ENCODE results near the gene SYCE1L. TPM values are rescaled to one million over a fixed set of nuclear protein-coding genes. Genes with fewer than 3 reads are reported as not detected.
"Not testable (repeated sequence)": the region's sequence is repeated elsewhere in the genome, so short reads cannot be mapped to it uniquely, and the experiment has no call there.

Gene SYCE1L
- total RNA-seq (ENCODE audit: unreplicated experiment): 2.5 TPM
- long read RNA-seq, partial matches to known transcripts: 2 of 3 reads
- long read RNA-seq, other reads (novel, unspliced or antisense): 0 of 3 reads

GRCh38 chr16:77199211-77199610, at the start of gene SYCE1L:
SYCE1L (plus strand) TSS chr16:77199408; CDS start chr16:77199452, 44 bp downstream.
- no peak within 1 kb of the TSS for H3K27ac Mint-ChIP-seq (ENCODE audit: unreplicated experiment)
- no peak for DNase-seq (ENCODE audit: low spot score)
- no peaks in the 10 kb centered on the region for H3K27me3 Mint-ChIP-seq (ENCODE audit: unreplicated experiment)
- no peaks in the 10 kb centered on the region for H3K9me3 Mint-ChIP-seq (ENCODE audit: unreplicated experiment)
- no peak within 1 kb of the TSS for H3K4me3 Mint-ChIP-seq (ENCODE audit: unreplicated experiment)
- no peaks in the 10 kb centered on the region for H3K4me1 Mint-ChIP-seq (ENCODE audit: unreplicated experiment)
- H3K36me3 Mint-ChIP-seq (ENCODE audit: low read depth, unreplicated experiment): peaks cover 21% of the 10 kb centered on the region
- TF ChIP-seq CTCF (IDR thresholded peaks at IDR 0.05; ENCODE audit: unreplicated experiment): no peak

GRCh38 chr16:77157346-77158058, 41.7 kb upstream of the SYCE1L start:
- H3K27ac Mint-ChIP-seq (ENCODE audit: unreplicated experiment): no peak overlapping the region
- no peak for TF ChIP-seq CTCF (IDR thresholded peaks at IDR 0.05; ENCODE audit: unreplicated experiment)
- peaks cover 9% of the 10 kb centered on the region for H3K9me3 Mint-ChIP-seq (ENCODE audit: unreplicated experiment)
- no peak for DNase-seq (ENCODE audit: low spot score)
- H3K36me3 Mint-ChIP-seq (ENCODE audit: low read depth, unreplicated experiment): no peaks in the 10 kb centered on the region
- H3K27me3 Mint-ChIP-seq (ENCODE audit: unreplicated experiment): peaks cover 4% of the 10 kb centered on the region
- no peaks in the 10 kb centered on the region for H3K4me1 Mint-ChIP-seq (ENCODE audit: unreplicated experiment)
- no peak overlapping the region for H3K4me3 Mint-ChIP-seq (ENCODE audit: unreplicated experiment)

- no peaks in the 10 kb centered on the region for H3K4me1 Mint-ChIP-seq (ENCODE audit: unreplicated experiment)
- H3K9me3 Mint-ChIP-seq (ENCODE audit: unreplicated experiment): peaks cover 9% of the 10 kb centered on the region
- H3K4me3 Mint-ChIP-seq (ENCODE audit: unreplicated experiment): no peak overlapping the region
- H3K27ac Mint-ChIP-seq (ENCODE audit: unreplicated experiment): no peak overlapping the region
- no peak for DNase-seq (ENCODE audit: low spot score)
- H3K36me3 Mint-ChIP-seq (ENCODE audit: low read depth, unreplicated experiment): no peaks in the 10 kb centered on the region
- peaks cover 4% of the 10 kb centered on the region for H3K27me3 Mint-ChIP-seq (ENCODE audit: unreplicated experiment)
- TF ChIP-seq CTCF (IDR thresholded peaks at IDR 0.05; ENCODE audit: unreplicated experiment): no peak
Observed at GRCh38 chr16:77158293-77158692, 40.9 kb upstream of the SYCE1L start.

- Mint-ChIP-seq H3K27ac (ENCODE audit: unreplicated experiment) (no peak overlapping the region), H3K36me3 (ENCODE audit: low read depth, unreplicated experiment) (no peaks in the 10 kb centered on the region), H3K9me3 (ENCODE audit: unreplicated experiment) (peaks cover 4% of the 10 kb centered on the region), H3K27me3 (ENCODE audit: unreplicated experiment) (no peaks in the 10 kb centered on the region), H3K4me1 (ENCODE audit: unreplicated experiment) (no peaks in the 10 kb centered on the region), H3K4me3 (ENCODE audit: unreplicated experiment) (no peak overlapping the region)
- TF ChIP-seq CTCF (IDR thresholded peaks at IDR 0.05; ENCODE audit: unreplicated experiment): no peak
- DNase-seq (ENCODE audit: low spot score): no peak
Observed at GRCh38 chr16:77165006-77165405, 34.2 kb upstream of the SYCE1L start.

- H3K27ac Mint-ChIP-seq (ENCODE audit: unreplicated experiment); H3K4me1 Mint-ChIP-seq (ENCODE audit: unreplicated experiment); H3K9me3 Mint-ChIP-seq (ENCODE audit: unreplicated experiment); H3K4me3 Mint-ChIP-seq (ENCODE audit: unreplicated experiment); H3K27me3 Mint-ChIP-seq (ENCODE audit: unreplicated experiment); H3K36me3 Mint-ChIP-seq (ENCODE audit: low read depth, unreplicated experiment); DNase-seq (ENCODE audit: low spot score): not testable (repeated sequence)
Observed at GRCh38 chr16:77165536-77166236, 33.5 kb upstream of the SYCE1L start.
